ENCODE measurements around the gene LRRC27.

LRRC27 gene

GRCh38 chr10:132339276-132339675, 7.3 kb downstream of the LRRC27 start:
- DNase-seq = no peak

GRCh38 chr10:132341017-132341416, 9.0 kb downstream of the LRRC27 start:
- DNase-seq = no peak

- DNase-seq = no peak
Measured at GRCh38 chr10:132341781-132342180, 9.8 kb downstream of the LRRC27 start.

GRCh38 chr10:132342553-132342952, 10.6 kb downstream of the LRRC27 start:
- no peak for DNase-seq

- no peak for DNase-seq
Measured at GRCh38 chr10:132344386-132344785, 12.4 kb downstream of the LRRC27 start.

- DNase-seq = no peak
Measured at GRCh38 chr10:132345345-132345744, 13.4 kb downstream of the LRRC27 start.

GRCh38 chr10:132346806-132347205, 14.8 kb downstream of the LRRC27 start:
- no peak for DNase-seq

GRCh38 chr10:132347211-132347930, 15.4 kb downstream of the LRRC27 start:
- no peak for DNase-seq

GRCh38 chr10:132347931-132348267, 15.9 kb downstream of the LRRC27 start:
- DNase-seq = no peak

GRCh38 chr10:132349766-132350165, 17.8 kb downstream of the LRRC27 start:
- no peak for DNase-seq

GRCh38 chr10:132350391-132350790, 18.4 kb downstream of the LRRC27 start:
- no peak for DNase-seq

- no peak for DNase-seq
Measured at GRCh38 chr10:132350946-132351345, 19.0 kb downstream of the LRRC27 start.

- DNase-seq = no peak
Measured at GRCh38 chr10:132351611-132352010, 19.6 kb downstream of the LRRC27 start.

- peak; percentile 57 to 81 for DNase-seq
Measured at GRCh38 chr10:132352462-132353308, 20.7 kb downstream of the LRRC27 start.

GRCh38 chr10:132353456-132354355, 21.7 kb downstream of the LRRC27 start:
- DNase-seq = no peak

GRCh38 chr10:132354356-132355094, 22.5 kb downstream of the LRRC27 start:
- no peak for DNase-seq

GRCh38 chr10:132355297-132355696, 23.3 kb downstream of the LRRC27 start:
- no peak for DNase-seq

- DNase-seq = no peak
Measured at GRCh38 chr10:132355754-132356153, 23.8 kb downstream of the LRRC27 start.

GRCh38 chr10:132356621-132357195, 24.7 kb downstream of the LRRC27 start:
- DNase-seq = no peak

- DNase-seq = no peak
Measured at GRCh38 chr10:132357286-132358058, 25.5 kb downstream of the LRRC27 start.

- DNase-seq = no peak
Measured at GRCh38 chr10:132359305-132360040, 27.5 kb downstream of the LRRC27 start.
